ENCODE measurements around the gene RBM33.
"Not testable (repeated sequence)": the region's sequence is repeated elsewhere in the genome, so short reads cannot be mapped to it uniquely, and the experiment has no call there.

The RBM33 gene

GRCh38 chr7:155665079-155665956 is 20.9 kb downstream of the RBM33 start:
- no peak for DNase-seq (ENCODE audit: low read depth in 2 of 2)

GRCh38 chr7:155665957-155666287 is 21.5 kb downstream of the RBM33 start:
- DNase-seq (ENCODE audit: low read depth in 2 of 2): no peak

GRCh38 chr7:155667241-155667829 is 22.9 kb downstream of the RBM33 start:
- no peak for DNase-seq (ENCODE audit: low read depth in 2 of 2)

GRCh38 chr7:155669717-155670505 is 25.4 kb downstream of the RBM33 start:
- no peak for DNase-seq (ENCODE audit: low read depth in 2 of 2)

- no peak for DNase-seq (ENCODE audit: low read depth in 2 of 2)
These were observed 26.1 kb downstream of the RBM33 start for GRCh38 chr7:155670521-155670920.

- no peak for DNase-seq (ENCODE audit: low read depth in 2 of 2)
These were observed 30.1 kb downstream of the RBM33 start for GRCh38 chr7:155674556-155674955.

- no peak for DNase-seq (ENCODE audit: low read depth in 2 of 2)
These were observed 31.6 kb downstream of the RBM33 start for GRCh38 chr7:155676052-155676451.

GRCh38 chr7:155677688-155678087 is 33.2 kb downstream of the RBM33 start:
- no peak for DNase-seq (ENCODE audit: low read depth in 2 of 2)

- DNase-seq (ENCODE audit: low read depth in 2 of 2): no peak
These were observed 35.7 kb downstream of the RBM33 start for GRCh38 chr7:155680124-155680523.

GRCh38 chr7:155680864-155681263 is 36.4 kb downstream of the RBM33 start:
- no peak for DNase-seq (ENCODE audit: low read depth in 2 of 2)

- DNase-seq (ENCODE audit: low read depth in 2 of 2): no peak
These were observed 37.2 kb downstream of the RBM33 start for GRCh38 chr7:155681663-155682062.

- no peak for DNase-seq (ENCODE audit: low read depth in 2 of 2)
These were observed 38.0 kb downstream of the RBM33 start for GRCh38 chr7:155682484-155682883.

GRCh38 chr7:155683098-155683497 is 38.6 kb downstream of the RBM33 start:
- no peak for DNase-seq (ENCODE audit: low read depth in 2 of 2)

- DNase-seq (ENCODE audit: low read depth in 2 of 2): no peak
These were observed 39.3 kb downstream of the RBM33 start for GRCh38 chr7:155683714-155684113.

GRCh38 chr7:155684543-155684942 is 40.1 kb downstream of the RBM33 start:
- DNase-seq (ENCODE audit: low read depth in 2 of 2): no peak

GRCh38 chr7:155685070-155685790 is 40.8 kb downstream of the RBM33 start:
- DNase-seq (ENCODE audit: low read depth in 2 of 2): peak in 1 of 2 donors; percentile 6

GRCh38 chr7:155685791-155686160 is 41.3 kb downstream of the RBM33 start:
- DNase-seq (ENCODE audit: low read depth in 2 of 2): no peak

- not testable (repeated sequence) for DNase-seq (ENCODE audit: low read depth in 2 of 2)
These were observed 42.3 kb downstream of the RBM33 start for GRCh38 chr7:155686620-155687324.

- DNase-seq (ENCODE audit: low read depth in 2 of 2): not testable (repeated sequence)
These were observed 43.8 kb downstream of the RBM33 start for GRCh38 chr7:155688237-155688636.

GRCh38 chr7:155690655-155691054 is 46.2 kb downstream of the RBM33 start:
- DNase-seq (ENCODE audit: low read depth in 2 of 2): not testable (repeated sequence)

GRCh38 chr7:155692317-155692716 is 47.9 kb downstream of the RBM33 start:
- DNase-seq (ENCODE audit: low read depth in 2 of 2): no peak
